ENCODE measurements around the gene RELN. TPM values are rescaled to one million over a fixed set of nuclear protein-coding genes. Genes with fewer than 3 reads are reported as not detected.

Gene RELN
- total RNA-seq, 2 donors from 2014 or later: 3.9 to 8.5 TPM

GRCh38 chr7:103996639-103997038, 7.2 kb upstream of the RELN start:
- no peaks in the 10 kb centered on the region for H3K9me3 ChIP-seq (ENCODE audit: control insufficient read depth, low read length)
- peaks cover 10% of the 10 kb centered on the region for H3K27me3 ChIP-seq (ENCODE audit: control insufficient read depth, insufficient read depth, low read length, poor library complexity, severe bottlenecking)
- no peaks in the 10 kb centered on the region for H3K4me1 ChIP-seq (ENCODE audit: control insufficient read depth, insufficient read depth, low read length)
- no peak for DNase-seq
- 96 to 100% methylated on average over 1 to 2 of the region's 2 CpGs for WGBS, 2 experiments (ENCODE audit: insufficient coverage in 1 of 2, insufficient read length in 1 of 2)
- TF ChIP-seq CTCF (conservative IDR thresholded peaks at IDR 0.05): no peak
- no peak overlapping the region for H3K9ac ChIP-seq (ENCODE audit: extremely low read depth, low read length, poor library complexity, severe bottlenecking)
- H3K27ac Mint-ChIP-seq: no peak overlapping the region
- H3K36me3 ChIP-seq (ENCODE audit: control insufficient read depth, insufficient read depth, low read length): no peaks in the 10 kb centered on the region
- H3K27me3 Mint-ChIP-seq (ENCODE audit: insufficient read depth): peaks cover 15% of the 10 kb centered on the region
- H3K4me1 Mint-ChIP-seq: no peaks in the 10 kb centered on the region
- H3K36me3 Mint-ChIP-seq (ENCODE audit: low read depth): no peaks in the 10 kb centered on the region
- H3K9me3 Mint-ChIP-seq: no peaks in the 10 kb centered on the region
- H3K27ac ChIP-seq (ENCODE audit: low read depth, low read length): no peak overlapping the region
- no peak overlapping the region for H3K4me3 ChIP-seq (ENCODE audit: low read length)
- no peak overlapping the region for H3K4me3 Mint-ChIP-seq

- Histone ChIP-seq H3K4me1 (ENCODE audit: control insufficient read depth, insufficient read depth, low read length) (no peaks in the 10 kb centered on the region), H3K9me3 (ENCODE audit: control insufficient read depth, low read length) (no peaks in the 10 kb centered on the region), H3K4me3 (ENCODE audit: low read length) (no peak overlapping the region), H3K27me3 (ENCODE audit: control insufficient read depth, insufficient read depth, low read length, poor library complexity, severe bottlenecking) (peaks cover 16% of the 10 kb centered on the region), H3K27ac (ENCODE audit: low read depth, low read length) (no peak overlapping the region), H3K36me3 (ENCODE audit: control insufficient read depth, insufficient read depth, low read length) (no peaks in the 10 kb centered on the region), H3K9ac (ENCODE audit: extremely low read depth, low read length, poor library complexity, severe bottlenecking) (no peak overlapping the region)
- Mint-ChIP-seq H3K36me3 (ENCODE audit: low read depth) (no peaks in the 10 kb centered on the region), H3K4me1 (no peaks in the 10 kb centered on the region), H3K4me3 (no peak overlapping the region), H3K27me3 (ENCODE audit: insufficient read depth) (peaks cover 21% of the 10 kb centered on the region), H3K9me3 (no peaks in the 10 kb centered on the region), H3K27ac (no peak overlapping the region)
- DNase-seq: no peak
- 79 to 92% methylated on average over 3 to 4 of the region's 4 CpGs for WGBS, 2 experiments (ENCODE audit: insufficient coverage in 1 of 2, insufficient read length in 1 of 2)
- TF ChIP-seq CTCF (conservative IDR thresholded peaks at IDR 0.05): no peak
These were observed 6.6 kb upstream of the RELN start for GRCh38 chr7:103996017-103996551.

GRCh38 chr7:103995554-103995953, 6.1 kb upstream of the RELN start:
- Mint-ChIP-seq H3K27ac (no peak overlapping the region), H3K4me3 (no peak overlapping the region), H3K9me3 (no peaks in the 10 kb centered on the region), H3K27me3 (ENCODE audit: insufficient read depth) (peaks cover 26% of the 10 kb centered on the region), H3K4me1 (peaks cover under 1% of the 10 kb centered on the region), H3K36me3 (ENCODE audit: low read depth) (no peaks in the 10 kb centered on the region)
- H3K9ac ChIP-seq (ENCODE audit: extremely low read depth, low read length, poor library complexity, severe bottlenecking): no peak overlapping the region
- H3K9me3 ChIP-seq (ENCODE audit: control insufficient read depth, low read length): no peaks in the 10 kb centered on the region
- TF ChIP-seq CTCF (conservative IDR thresholded peaks at IDR 0.05): no peak
- H3K27me3 ChIP-seq (ENCODE audit: control insufficient read depth, insufficient read depth, low read length, poor library complexity, severe bottlenecking): peaks cover 21% of the 10 kb centered on the region
- no peaks in the 10 kb centered on the region for H3K4me1 ChIP-seq (ENCODE audit: control insufficient read depth, insufficient read depth, low read length)
- H3K27ac ChIP-seq (ENCODE audit: low read depth, low read length): no peak overlapping the region
- no peak overlapping the region for H3K4me3 ChIP-seq (ENCODE audit: low read length)
- no peak for DNase-seq
- no peaks in the 10 kb centered on the region for H3K36me3 ChIP-seq (ENCODE audit: control insufficient read depth, insufficient read depth, low read length)

Data from endodermal cell (in vitro differentiated cells).